GM18502 (cell line): ENCODE data around the gene POMT2.

Experiments
- ATAC-seq: cut with Tn5 transposase; IDR thresholded peaks from one replicate; pipeline ENCODE4 v1.9.1; 2021; ENCODE audit warnings: mild to moderate bottlenecking; ENCODE audit not compliant: unreplicated experiment, poor library complexity

The POMT2 gene

DNA sequence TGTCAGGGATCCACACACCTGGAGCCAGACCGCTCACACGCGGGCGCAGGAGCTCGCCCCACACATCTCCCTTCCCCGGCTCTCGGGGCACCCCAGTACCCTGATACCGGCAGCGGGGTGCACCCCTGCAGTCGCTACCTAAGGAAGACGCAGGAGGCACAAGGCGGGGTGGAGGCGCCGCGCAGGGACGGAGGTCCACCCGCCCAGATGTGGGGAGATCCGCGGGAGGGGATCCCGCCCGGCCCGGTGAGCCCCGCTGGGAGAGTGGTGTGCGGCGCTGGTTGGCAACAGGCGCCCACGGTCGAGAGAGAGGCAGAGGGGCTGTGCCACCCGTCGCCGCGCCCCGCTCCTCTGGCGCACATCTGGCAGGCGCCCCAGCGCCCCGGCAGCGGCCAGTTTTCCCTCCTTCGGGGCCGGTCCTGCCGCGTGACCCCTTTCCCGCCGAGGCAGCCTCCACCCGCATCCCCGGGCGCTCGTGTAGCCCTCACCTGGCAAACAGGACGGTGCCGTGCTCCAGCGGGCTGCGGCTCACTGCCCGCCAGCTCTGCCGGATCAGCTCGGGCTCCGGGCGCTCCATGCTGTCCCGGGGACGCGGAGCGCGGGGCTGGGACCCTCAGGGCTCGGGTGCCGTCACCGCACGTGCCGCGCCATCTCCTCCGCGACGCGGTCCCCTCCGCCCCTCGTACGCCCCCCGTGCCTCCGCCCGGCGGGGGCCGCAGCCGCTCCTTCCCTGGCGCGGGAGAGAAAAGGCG is 50.1 kb downstream of the POMT2 start:
- ATAC-seq = no peak

DNA sequence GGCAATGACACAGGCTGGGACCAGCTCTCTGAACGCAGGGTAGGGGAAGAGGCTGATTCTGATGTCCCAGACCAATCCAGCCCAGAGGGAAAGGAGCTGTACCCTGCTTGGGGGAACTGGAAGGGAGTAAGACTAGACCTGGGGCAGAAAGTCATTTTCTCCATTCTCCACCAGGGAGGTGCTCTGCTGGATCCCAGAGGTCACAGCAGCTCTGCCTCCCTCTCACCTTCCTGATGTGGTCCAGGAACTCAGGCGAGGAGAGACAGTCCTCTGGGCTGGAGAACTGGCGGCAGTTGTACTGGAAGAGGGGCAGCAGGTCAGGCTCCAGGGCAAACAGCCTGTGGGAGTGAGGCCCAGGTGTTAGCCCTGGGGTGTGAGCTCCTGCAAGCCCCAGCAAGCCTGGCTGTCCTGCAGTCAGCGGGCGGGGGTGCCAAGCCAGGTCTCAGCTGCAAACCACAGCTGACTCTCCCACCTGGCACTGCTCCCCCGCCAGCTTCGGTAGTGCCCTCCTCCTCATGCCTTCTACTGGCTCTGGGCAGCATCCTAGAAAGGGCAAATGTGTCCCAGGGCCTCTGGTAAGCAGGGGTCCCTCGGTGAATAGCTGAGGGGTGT is 51.6 kb downstream of the POMT2 start:
- ATAC-seq = no peak

DNA sequence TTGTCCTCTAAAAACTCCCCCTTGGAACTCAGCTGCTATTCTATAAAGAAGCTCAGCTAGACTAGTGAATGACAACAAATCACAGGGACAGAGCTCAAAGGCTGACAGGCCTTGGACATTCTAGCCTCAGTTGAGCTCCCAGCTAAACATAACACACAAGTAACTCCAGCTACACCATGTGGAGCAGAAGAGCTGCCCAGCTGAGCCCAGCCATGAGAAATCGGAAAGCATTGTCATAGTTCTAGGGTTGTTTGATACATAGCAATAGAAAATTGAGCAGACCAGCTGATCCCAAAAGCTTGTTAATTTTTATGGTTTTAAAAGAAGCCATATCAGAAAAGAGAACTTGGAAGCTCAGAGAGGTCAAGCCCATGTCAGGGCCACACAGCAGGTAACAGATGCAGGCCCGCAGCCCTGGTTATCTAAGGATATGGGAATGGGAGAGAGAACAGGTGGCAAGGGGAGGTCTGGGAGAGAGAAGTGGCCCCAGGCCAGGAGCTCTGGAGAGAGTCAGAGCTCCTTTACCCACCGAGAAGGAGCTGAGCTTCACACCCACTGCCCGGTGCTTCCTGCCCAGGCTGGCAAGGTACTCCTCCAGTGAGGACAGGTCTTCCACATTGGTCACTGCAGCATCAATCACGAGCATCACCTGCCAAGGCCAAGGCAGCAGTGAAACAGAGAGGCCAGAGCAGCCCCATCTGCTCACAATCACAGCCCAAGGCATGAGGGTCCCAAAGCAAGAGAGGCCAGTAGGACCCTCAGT is 52.6 kb downstream of the POMT2 start:
- no peak for ATAC-seq

DNA sequence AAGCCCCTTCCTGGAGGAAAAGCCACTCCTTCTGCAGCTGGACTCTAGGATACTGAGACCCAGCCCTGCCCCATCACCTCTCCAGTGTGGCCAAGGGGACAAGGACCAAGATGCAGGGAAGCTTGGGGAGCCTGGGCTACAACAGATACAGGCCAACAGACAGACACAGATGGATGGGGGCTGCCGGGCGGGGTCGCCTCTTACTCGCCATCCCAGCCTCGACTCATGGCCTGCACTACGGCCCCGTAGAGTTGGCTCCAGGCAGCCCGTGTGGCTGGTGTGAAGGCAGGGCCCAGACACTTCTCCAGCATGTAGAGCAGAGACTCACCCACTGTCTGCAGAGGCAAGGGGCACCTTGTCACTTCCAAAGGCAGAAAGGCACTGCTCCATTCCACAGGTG is 54.3 kb downstream of the POMT2 start:
- ATAC-seq = no peak

DNA sequence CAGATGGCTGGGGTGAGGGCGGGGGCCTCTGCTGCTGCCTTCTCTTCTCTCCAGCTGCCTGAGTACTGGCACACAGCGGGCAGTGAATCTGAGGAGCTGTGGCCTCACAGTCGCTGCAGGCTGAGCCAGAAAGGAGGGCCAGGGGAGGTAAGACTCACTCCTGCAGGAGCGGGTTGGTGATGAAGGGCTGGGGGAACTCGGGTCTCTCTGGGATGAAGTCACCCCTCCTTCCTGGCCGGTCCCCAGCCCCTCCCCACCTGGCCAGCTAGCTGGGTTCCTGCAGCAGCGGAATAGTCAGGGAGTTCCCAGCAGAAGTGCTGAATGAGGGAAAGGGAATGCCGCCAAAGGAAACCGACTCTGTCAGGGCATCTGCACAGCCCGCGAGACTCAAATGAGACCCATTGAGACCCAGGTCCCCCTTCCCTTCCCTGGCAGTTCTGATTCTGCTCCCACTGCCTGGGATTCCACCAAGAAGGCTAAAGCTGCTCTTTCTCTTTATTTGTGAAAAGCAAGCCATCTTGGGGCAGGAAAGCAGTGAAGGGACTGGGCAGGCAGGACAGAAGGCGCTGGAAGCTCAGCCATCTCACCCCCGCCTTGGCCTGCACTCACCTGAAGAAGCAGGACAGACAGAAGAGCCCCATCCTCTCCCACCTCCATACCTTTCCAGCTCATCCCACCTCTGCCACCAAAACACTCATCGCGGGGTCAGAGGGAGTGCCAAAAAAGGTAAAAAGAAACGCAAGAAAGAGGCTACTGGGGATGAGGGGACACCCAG is 54.9 kb downstream of the POMT2 start:
- ATAC-seq = no peak

DNA sequence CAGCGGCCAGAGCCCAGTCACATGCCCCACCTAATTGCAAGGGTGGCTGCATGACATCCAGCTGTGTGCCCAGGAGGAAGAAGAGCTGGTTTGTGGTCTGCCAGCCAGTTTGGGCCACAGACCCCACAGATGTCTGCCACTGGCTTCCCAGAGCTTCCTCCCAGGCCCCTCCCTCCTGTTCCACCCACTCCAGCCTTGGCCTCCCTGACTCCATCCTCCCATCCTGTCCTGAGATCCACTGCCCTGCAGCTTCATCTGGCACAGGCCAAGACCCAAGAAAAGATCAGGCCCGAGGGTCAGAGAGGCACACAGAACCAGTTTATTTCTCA is 55.5 kb downstream of the POMT2 start:
- no peak for ATAC-seq

DNA sequence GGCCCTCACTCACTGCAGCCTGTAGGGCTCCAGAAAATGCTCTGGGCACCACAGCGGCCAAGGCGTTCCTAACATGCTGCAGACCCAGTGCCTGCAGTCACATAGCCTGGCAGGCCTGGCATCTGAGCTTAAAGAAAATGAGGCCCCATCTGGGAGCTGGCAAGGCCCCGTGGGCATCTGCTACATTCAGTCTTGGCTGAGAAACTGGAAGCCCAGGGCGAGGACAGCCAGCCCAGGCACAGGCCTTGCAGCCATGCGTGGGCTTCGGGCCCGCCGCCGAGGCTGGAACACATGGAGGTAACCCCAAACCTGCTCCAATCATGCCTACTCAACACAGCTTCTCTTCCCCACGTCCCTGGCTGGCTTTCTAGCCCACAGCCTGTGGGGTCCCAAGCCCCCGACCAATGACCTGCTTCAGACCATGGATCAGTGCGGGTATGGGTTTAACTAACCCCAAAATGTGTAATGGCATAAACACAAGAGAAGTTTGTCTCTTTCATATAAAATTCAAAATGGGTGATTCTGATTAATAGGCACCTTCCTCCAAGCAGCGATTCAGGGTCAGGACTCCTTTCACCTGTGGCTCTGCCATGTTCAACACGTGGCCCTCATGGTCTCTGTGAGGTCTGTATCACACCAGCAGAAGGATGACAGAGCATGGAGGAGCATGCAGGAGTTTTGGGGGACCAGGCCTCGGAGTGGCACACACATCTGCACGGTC is 56.1 kb downstream of the POMT2 start:
- no peak for ATAC-seq

DNA sequence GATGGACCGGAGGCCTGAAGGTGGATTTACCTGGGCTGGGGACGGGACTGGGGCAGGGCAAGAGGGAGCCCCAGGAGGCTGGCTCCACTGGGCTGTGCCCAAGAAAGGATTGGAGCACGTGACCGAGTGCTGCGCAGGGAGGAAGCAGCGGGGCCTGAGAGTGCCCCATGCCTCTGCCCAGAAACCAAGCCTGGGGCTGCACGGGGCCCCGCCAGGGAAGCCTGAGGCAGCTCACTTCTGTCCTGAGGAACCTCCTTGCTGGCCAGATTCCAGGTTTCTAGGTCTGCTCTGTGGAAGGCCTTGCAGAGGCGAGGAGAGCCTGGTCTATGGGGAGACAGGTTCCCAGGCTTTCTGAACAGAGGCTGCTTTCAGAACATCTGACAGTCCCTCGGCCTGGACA is 60.1 kb downstream of the POMT2 start:
- no peak for ATAC-seq

DNA sequence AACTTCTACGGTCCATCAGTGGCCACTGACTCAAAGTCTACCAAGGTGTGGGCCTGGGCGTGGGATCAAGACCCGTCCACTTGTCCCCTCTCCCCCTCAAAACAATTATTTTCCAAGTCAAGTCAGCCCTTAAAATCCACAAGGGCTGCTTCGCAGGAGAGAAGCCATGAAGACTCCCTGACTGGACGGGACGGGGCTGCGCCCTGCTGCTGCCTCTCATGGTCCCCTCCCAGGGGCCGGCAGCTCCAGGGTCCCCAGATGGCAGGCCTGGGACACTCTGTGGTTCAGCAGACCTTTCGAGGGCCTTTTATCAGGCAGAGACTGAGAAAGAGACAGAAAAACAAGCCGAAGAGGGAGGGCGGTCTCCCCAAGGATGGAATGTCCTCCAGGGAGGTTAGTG is 60.5 kb downstream of the POMT2 start:
- no peak for ATAC-seq

DNA sequence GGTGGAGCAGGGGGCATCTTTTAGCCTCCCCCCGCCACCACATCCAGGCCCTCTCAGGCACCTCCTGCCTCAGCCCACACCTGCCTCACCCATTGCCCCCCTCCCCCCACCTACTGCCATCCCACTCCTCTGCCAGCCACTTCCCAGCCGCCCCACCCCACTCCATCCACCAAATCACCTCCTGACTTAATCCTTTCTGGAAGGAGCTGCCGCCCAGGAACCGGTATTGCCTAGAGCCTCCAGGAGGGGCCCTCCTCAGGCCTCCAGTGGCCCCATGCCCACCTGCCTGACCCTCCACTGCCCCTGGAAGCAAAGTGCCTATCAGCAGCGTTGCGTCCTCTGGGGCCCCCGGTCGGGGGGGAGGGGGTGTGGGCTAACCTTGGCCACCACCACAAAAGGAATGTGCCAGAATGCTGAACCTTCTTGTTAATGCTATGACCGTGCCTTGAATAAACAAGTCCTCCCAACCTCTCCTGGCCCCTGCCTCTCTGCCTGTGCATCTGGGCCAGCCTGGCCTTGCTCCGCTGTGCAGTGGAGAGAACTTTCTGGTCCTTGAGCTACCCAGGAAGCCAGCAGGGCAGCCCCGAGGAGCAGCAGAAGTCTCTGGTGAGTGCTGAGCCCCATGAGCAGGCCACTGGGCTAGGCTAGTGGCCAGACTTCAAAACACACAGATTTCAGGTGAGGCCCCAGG is 61.5 kb downstream of the POMT2 start:
- ATAC-seq = no peak

DNA sequence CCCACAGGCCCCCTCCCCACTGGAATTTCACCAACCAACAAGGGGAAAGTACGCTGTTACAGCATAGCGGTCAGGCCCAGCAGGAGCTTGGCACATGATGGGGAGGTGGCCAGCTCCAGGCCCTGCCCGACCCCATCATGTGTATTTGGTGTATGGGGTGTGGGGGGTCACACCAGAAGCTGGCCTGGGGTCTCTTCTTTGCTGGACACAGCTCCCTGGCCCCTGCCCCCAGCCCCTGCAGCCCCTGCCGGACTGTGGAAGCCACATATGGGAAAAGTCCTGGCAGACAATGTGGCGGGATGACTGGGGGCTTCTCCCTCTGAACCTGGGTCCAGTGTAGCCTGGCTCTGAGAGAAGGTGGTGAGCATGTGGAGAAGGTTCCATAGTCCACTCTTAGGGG is 62.1 kb downstream of the POMT2 start:
- ATAC-seq = no peak

DNA sequence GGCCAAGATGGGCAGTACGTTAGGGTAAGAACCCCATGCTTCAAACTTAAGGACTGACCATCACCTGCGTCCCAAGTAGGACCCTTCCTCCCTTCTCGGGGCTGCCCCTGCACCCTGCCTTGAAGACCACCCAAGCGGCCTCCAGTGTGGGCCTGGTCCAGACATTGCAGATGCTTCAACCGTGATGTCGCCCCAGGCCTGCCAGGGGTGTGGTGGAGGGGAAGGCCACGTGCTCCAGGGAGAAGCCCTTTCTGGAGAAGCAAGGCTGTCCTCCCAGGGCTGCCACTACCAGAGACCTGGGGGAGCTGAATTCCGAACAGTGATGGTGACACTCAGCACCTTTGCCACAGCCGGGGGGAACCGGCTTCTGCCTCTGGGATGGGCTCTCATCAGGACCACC is 63.0 kb downstream of the POMT2 start:
- ATAC-seq = no peak

DNA sequence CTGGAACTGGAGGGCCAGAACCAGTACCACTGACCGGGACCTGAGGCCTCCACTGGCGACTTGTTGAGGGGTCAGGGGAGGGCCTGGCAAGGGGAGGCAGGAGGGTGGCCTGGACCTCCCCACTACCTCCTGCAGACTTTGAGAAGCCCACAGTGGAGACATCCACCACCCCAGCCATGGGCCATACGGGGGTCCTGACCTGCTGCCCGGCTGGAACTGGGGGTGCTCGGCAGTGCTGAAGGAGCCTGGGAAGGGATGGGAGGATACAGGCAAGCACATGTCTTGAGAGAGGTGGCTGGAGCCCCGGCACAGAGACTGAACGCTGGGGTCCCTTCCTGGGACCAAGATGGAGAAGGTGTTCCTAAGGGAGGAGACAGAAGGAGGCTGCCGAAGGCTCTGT is 64.0 kb downstream of the POMT2 start:
- no peak for ATAC-seq

DNA sequence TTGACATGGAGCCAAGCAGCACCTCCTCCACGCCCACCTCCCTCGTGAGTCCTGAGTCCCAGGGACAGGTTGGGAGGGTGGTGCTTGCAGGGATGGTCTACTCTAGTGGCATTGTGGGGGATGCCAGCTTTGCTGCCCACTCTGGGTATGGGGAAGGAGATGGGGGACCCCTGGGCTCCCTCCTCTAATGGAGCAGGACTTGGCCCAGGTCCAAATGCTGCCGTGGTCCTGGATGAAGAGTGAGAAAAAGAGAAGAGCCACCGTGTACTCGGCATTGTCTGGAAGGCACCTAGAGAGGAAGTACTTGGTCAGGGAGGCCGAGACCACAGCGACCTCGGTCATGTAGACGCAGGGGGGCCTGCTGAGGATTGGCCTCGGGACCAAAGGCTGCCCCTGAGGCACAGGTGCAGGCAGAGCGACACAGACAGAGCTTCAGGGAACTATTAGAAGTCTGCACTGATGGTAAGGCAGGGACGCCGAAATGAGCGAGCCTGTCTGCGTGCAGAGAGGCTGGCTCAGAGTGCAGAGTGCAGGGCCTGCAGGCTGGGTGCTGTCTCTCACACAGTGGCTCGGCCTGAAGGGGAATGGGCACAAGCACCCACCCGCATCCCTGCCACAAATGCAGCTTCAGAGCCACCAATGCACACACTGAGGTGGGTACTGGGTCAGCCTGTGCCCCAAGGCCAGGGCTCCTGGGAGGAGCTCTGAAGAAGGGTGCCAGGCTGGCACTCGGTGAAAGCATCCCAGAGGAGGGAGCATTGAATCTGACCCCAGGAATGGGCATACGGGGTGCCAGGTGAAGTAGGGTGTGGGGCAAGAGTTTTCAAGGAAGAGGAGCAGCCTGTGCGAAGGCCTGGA is 67.1 kb downstream of the POMT2 start:
- no peak for ATAC-seq

DNA sequence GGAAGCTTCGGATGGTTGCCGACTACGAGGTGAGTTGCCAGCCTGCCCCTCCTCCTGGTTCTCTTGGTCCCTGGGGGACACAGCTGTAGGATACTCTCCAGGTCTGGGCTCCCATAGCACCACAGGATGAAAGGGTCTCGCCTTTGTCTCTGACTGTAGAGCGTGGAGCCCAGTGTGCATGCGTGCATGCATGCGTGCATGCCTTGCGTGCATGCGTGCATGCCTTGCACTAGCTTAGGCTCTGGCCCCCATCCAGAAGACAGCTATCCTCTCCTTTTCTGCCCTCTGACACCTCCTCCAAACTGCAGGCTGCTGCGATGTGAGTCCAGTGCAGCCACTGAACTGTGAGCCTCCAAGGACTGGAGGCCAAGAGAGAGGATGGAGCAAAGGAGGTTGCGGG is 68.8 kb downstream of the POMT2 start:
- no peak for ATAC-seq

DNA sequence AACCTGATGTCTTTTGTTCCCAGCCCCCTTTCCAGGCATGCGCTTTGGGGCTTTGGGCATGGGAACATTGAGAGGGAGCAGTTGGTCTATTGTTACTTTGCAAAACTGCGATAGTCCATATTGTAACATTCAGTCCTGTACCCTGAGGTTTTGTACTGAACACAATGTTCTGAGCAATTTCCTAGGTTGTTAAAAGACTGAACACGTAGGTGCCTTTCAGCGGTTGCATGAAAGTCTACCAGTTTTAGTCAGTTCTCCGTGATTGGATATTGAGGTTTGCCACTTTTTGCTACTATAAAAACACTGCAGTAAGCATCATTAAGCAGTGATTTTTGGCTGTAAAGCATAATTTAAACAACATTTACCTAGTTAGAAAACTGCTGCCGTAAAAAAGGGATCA is 69.8 kb downstream of the POMT2 start:
- ATAC-seq = no peak

DNA sequence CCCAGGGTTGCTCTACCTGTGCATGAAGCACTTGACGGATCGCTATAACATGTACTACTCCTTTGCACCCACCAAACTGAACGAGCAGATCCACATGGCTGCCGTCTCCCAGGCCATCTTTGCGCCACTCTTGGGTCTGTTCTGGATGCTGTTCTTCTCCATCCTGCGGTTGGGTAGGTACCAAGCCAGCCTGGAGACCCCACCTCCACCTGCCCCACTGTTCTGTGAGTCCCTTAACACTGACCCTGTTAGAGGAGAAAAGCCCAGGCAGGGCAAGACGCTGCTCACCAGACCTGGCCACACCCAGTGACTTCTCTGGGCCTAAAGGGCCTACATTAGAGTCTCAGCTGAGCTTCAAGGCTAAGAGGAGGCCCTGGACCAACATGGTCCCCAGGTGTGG is 71.4 kb downstream of the POMT2 start:
- no peak for ATAC-seq

DNA sequence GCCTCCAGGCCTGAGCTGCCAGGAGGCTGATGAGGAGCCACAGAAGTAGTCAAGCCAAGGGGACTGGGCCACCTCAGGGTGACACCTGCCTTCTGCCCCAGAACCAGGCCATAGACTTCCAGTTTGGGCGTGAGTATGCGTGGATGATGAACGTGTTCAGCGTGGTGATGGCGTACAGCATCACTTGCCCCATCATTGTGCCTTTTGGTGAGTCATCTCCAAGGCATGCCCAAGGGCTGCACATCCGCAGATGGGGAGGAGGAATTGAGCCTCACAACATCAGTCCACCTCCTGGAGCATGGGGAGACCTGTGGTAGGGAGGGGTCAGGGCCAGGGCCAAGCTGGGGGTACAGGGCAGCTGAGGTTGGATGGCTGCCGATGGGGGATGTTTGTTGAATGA is 72.0 kb downstream of the POMT2 start:
- ATAC-seq = no peak

DNA sequence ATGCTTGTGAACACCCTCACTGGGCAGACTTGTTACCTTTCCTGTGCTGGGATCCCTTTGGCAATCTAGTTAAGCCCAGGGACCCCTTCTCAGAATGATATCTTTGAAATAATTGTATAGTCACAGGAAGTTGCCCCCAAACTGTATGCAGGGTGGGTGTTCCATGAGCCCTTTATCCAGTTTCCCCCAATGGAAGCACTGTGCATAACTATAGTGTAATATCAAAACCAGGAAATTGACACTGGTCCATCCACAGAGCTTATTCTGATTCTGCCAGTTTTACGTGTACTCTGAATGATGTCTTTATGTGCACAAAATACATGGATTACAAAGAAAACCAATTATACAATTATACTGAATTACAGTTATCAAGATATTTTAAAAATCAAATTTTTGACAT is 73.9 kb downstream of the POMT2 start:
- no peak for ATAC-seq
